Measurements from ENCODE around the gene NOSTRIN.

GRCh38 chr2:168852481-168852880, 50.0 kb downstream of the NOSTRIN start:
- TF ChIP-seq CTCF (IDR thresholded peaks at IDR 0.05) (no peak), EP300 (IDR thresholded peaks at IDR 0.05) (no peak)

All from gastroesophageal sphincter (tissue), 3 donors.